ENCODE measurements around the gene SLC46A1.

DNA sequence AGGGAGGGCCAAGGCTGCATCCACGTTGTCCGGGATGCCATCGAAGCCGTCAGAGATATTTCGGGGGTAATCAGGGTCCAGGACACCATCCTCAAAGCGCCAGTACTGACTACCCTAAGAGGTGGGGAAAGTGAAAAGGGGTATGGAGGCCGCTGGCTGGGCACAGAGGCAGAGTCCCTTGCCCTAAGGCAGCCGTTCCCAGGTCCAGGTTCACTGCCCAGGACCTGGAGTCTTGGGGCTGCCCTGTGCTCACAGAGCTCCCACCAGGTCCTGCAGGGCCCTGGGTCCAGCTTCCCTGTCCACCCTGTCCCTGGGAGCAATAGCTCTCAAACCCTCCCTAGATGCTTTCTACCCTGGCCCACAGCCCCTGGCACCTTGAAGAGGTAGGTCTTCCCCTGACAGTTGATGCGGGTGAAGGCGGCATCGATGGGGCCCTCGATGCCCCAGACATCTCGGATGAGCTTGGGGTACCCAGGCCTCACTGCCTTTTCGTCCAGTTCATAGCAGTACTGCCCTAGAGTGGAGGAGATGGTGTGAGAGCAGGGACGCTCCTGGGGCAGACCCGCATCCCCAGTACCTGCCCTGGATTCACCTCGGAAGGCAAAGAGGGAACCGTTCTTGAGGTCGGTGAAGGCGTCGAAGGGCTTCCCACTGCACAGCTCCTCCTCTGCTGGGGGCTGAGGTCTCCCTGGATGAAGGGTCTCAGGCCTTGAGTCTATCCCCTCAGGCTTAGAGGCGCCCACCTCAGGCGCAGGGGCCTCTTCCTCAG, 36.9 kb downstream of the SLC46A1 start:
- TF ChIP-seq CTCF (IDR thresholded peaks at IDR 0.05) (no peak), EZH2 (IDR thresholded peaks at IDR 0.05; ENCODE audit: borderline replicate concordance, insufficient read depth, low read depth, low read length, poor library complexity, severe bottlenecking) (no peak)
